Loucy (cell line): ENCODE measurements around the gene ORMDL3.

Source experiments
- CTCF ChIP-seq: fragments of 200-600 bp; sonication (generic); conservative IDR thresholded peaks from 2 replicates; pipeline ENCODE4 v1.5.1; 2014; ENCODE audit warnings: mild to moderate bottlenecking, antibody characterized with exemption, low read length
- EZH2phosphoT487 ChIP-seq: fragments of 200-600 bp; IDR thresholded peaks from 2 replicates; pipeline ENCODE4 v1.6.1; 2018; ENCODE audit warnings: antibody characterized with exemption, mild to moderate bottlenecking, moderate library complexity, borderline replicate concordance

DNA sequence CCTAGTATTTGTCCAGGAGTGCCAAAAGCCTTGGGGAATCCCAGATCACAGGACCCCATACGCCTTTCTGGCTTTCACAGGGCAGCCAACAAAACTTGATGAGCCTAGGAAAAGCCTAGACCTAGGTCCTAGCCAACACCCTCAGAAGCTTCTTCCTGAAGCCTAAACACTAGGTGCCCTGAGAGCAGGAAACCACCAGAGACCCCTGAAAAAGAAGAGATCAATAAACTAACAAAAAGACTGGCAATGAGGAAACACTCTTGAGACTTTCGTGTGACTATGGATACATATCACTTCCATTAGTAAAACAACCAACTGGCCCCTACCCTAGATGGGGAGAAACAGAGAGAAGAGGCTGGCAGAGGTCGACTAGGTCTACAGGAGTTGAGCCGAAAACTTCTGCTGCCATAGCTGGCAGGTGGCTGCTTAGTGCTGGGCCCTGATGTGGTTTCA is 1.2 kb downstream of the ORMDL3 start:
- TF ChIP-seq CTCF (no peak), EZH2phosphoT487 (no peak)
